ENCODE data around the gene HSPA9. TPM values are rescaled to one million over a fixed set of nuclear protein-coding genes. Genes with fewer than 3 reads are reported as not detected.

HSPA9 gene
- total RNA-seq, 4 donors from 2014 or later: 152 to 221 (median 160) TPM

GRCh38 chr5:138570871-138571270 is 4.3 kb downstream of the HSPA9 start:
- H3K9me3 ChIP-seq: no peaks in the 10 kb centered on the region
- no peak overlapping the region for H3K27ac ChIP-seq
- TF ChIP-seq CTCF (IDR thresholded peaks at IDR 0.05) (no peak), POLR2A (IDR thresholded peaks at IDR 0.05) (no peak)
- H3K4me1 ChIP-seq: peaks cover 0 to 7% (median 2%) of the 10 kb centered on the region in 4 donors
- H3K4me3 ChIP-seq: no peak overlapping the region
- H3K36me3 ChIP-seq: peaks cover 0 to 77% (median 3%) of the 10 kb centered on the region in 3 donors
- no peak for DNase-seq
- H3K27me3 ChIP-seq: no peaks in the 10 kb centered on the region

- no peak for DNase-seq
Observed at GRCh38 chr5:138569782-138570181, 5.4 kb downstream of the HSPA9 start.

GRCh38 chr5:138568061-138568824 is 7.0 kb downstream of the HSPA9 start:
- Histone ChIP-seq H3K27ac (no peak overlapping the region), H3K36me3 (peaks cover 0 to 100% (median 6%) of the 10 kb centered on the region in 3 donors), H3K4me3 (no peak overlapping the region), H3K9me3 (no peaks in the 10 kb centered on the region), H3K4me1 (no peaks in the 10 kb centered on the region), H3K27me3 (no peaks in the 10 kb centered on the region)
- TF ChIP-seq POLR2A (IDR thresholded peaks at IDR 0.05): no peak
- no peak for DNase-seq

More at GRCh38 chr5:138569782-138570181, 5.4 kb downstream of the HSPA9 start:
- TF ChIP-seq CTCF (IDR thresholded peaks at IDR 0.05) (no peak), POLR2A (IDR thresholded peaks at IDR 0.05) (no peak)
- peaks cover 0 to 88% (median 3%) of the 10 kb centered on the region in 3 donors for H3K36me3 ChIP-seq
- no peaks in the 10 kb centered on the region for H3K27me3 ChIP-seq
- no peaks in the 10 kb centered on the region for H3K9me3 ChIP-seq
- peaks cover 0 to 7% (median 2%) of the 10 kb centered on the region in 4 donors for H3K4me1 ChIP-seq
- no peak overlapping the region for H3K27ac ChIP-seq
- H3K4me3 ChIP-seq: no peak overlapping the region

- H3K27me3 ChIP-seq: no peaks in the 10 kb centered on the region
- no peaks in the 10 kb centered on the region for H3K9me3 ChIP-seq
- no peak overlapping the region for H3K4me3 ChIP-seq
- DNase-seq: no peak
- no peak for TF ChIP-seq CTCF (IDR thresholded peaks at IDR 0.05)
- TF ChIP-seq POLR2A (IDR thresholded peaks at IDR 0.05): no peak
- H3K27ac ChIP-seq: no peak overlapping the region
- no peaks in the 10 kb centered on the region for H3K4me1 ChIP-seq
- H3K36me3 ChIP-seq: peaks cover 0 to 99% (median 6%) of the 10 kb centered on the region in 3 donors
Observed at GRCh38 chr5:138566792-138567191, 8.4 kb downstream of the HSPA9 start.

- Histone ChIP-seq H3K9me3 (no peaks in the 10 kb centered on the region), H3K36me3 (peaks cover 0 to 99% (median 6%) of the 10 kb centered on the region in 3 donors), H3K4me1 (no peaks in the 10 kb centered on the region), H3K27me3 (no peaks in the 10 kb centered on the region), H3K27ac (peak overlapping the region in 1 of 4 donors; percentile 17), H3K4me3 (no peak overlapping the region)
- no peak for TF ChIP-seq CTCF (IDR thresholded peaks at IDR 0.05)
- DNase-seq: no peak
Observed at GRCh38 chr5:138565100-138565821, 9.9 kb downstream of the HSPA9 start.

- no peak for DNase-seq
- no peak overlapping the region for H3K27ac ChIP-seq
- no peak overlapping the region for H3K4me3 ChIP-seq
- no peak for TF ChIP-seq POLR2A (IDR thresholded peaks at IDR 0.05)
- no peak for TF ChIP-seq CTCF (IDR thresholded peaks at IDR 0.05)
- no peaks in the 10 kb centered on the region for H3K9me3 ChIP-seq
- peaks cover 0 to 99% (median 6%) of the 10 kb centered on the region in 3 donors for H3K36me3 ChIP-seq
- H3K4me1 ChIP-seq: no peaks in the 10 kb centered on the region
- no peaks in the 10 kb centered on the region for H3K27me3 ChIP-seq
Observed at GRCh38 chr5:138564242-138564641, 11.0 kb downstream of the HSPA9 start.
